Stimulated activated CD8-positive, alpha-beta memory T cell treated with anti-CD3 and anti-CD28 coated beads, Interleukin-15, amount 100 ng/mL, for 24 hours (primary cell): Measurements from ENCODE around the gene VTI1A.
"Not testable (repeated sequence)": the region's sequence is repeated elsewhere in the genome, so short reads cannot be mapped to it uniquely, and the experiment has no call there.

ENCODE experiments used
- DNase-seq: peaks from one replicate; pipeline ENCODE4 v3.0.0-alpha.2; 2020; ENCODE audit warnings: low read depth

Gene VTI1A

GRCh38 chr10:112446855-112447619, at the start of gene VTI1A, which contains the start of gene ZDHHC6:
Gene VTI1A, plus strand, starts transcription at chr10:112447215. Its CDS starts 159 bp downstream, at chr10:112447374.
Gene ZDHHC6, minus strand, starts transcription at chr10:112446914. Its CDS starts 1,478 bp downstream, at chr10:112445436.
- DNase-seq, result peak; percentile 64

GRCh38 chr10:112397592-112397991, 49.4 kb upstream of the VTI1A start:
- DNase-seq, result no peak

DNA sequence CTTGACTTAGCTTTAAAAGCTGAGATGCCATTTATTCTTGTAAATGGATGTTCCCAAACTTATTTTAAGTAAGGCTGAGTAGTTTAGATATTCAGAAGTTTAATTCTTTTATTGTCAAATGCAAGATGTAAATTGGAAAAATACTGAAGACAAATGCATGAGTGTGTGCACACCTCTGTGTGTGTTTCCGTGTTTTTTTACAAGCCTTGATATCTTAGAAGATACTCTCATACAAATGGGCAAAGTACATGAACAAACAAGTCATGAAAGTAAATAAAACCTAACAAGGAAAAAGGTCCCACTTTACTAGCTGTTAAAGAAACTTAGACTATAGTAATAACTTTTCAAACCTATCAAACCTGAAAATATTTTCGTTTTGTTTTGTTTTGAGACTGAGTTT, 44.1 kb upstream of the VTI1A start:
- no peak for DNase-seq

DNA sequence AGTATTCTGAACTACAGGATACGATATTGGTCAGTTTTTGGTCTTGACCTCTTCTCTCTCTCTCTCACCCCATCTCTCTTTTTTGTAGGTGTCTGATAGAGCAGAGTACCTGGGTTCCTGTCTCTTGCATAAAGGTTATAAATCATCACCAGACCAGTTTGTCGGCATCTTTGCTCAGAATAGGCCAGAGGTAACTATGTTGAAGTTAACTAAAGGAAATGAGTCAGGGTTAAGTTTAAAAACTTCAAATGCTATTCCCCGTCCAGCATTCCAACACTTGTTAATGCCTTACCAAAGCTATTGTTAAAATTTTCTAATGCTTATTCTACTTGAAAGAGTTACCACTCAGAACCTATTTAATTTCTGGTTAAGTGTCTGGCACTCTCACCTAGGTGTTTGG, 42.4 kb upstream of the VTI1A start:
- no peak for DNase-seq

- not testable (repeated sequence) for DNase-seq
Observed at GRCh38 chr10:112406806-112407205, 40.2 kb upstream of the VTI1A start.

DNA sequence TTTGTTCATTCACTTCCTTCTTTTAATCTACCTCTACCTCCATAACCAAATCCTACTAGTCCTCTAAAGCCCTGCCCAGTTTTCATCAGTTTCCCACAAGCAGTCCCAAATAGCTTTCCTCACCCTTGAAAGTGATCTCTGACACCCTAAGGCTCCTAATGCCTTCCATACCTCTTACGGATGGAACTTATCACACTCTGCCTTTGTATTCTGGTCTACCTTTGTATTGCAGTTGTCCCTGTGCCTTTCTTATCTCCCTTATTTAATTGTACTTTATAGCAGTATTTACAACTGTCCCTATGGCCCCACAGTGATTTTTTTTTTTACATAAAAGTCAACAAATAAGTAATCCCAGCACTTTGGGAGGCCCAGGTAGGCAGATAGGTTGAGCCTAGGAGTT, 39.3 kb upstream of the VTI1A start:
- no peak for DNase-seq

GRCh38 chr10:112409299-112409698, 37.7 kb upstream of the VTI1A start:
- DNase-seq, result no peak

DNA sequence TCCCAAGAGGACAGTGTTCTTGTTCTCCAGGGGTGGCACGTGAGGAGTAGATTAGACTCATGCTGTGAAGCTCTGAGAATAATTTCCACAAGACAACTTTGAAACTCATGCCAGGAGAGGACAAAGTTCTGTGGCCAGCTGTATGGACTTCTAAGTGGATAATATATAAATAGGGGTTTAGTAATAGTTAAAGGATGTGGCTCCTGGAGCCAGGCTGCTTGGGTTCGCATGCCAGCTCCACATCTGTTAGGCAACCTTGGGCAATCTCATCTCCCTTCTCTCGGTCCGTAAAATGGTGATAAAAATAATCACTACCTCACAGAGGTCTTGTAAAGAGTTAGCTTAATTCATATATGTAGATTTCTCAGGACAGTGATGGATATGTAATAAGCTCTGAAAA, 37.3 kb upstream of the VTI1A start:
- no peak for DNase-seq

- DNase-seq, result no peak
Observed at GRCh38 chr10:112412696-112413095, 34.3 kb upstream of the VTI1A start.

DNA sequence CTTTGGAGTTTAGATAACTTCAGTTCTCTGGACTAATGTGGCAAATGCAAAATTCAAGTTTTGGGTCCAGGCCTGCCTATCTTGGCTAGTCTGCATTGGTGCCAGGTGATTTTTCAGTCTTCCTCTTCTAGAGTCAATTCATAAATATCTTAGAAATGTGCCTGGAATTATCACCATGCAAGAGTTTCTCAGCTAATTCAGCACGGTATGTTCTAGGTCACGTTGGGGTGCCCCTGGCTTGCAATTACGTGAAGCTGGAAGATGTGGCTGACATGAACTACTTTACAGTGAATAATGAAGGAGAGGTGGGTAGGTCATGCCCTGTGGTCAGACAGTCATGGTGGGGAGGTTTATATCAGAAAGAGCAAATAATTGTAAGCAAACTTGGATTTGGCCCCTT, 25.3 kb upstream of the VTI1A start:
- no peak for DNase-seq

GRCh38 chr10:112424651-112425050, 22.4 kb upstream of the VTI1A start:
- DNase-seq, result no peak

- no peak for DNase-seq
Observed at GRCh38 chr10:112426111-112426510, 20.9 kb upstream of the VTI1A start.

- DNase-seq, result no peak
Observed at GRCh38 chr10:112429147-112429546, 17.9 kb upstream of the VTI1A start.

GRCh38 chr10:112429654-112430230, 17.3 kb upstream of the VTI1A start:
- DNase-seq, result no peak

GRCh38 chr10:112433136-112433535, 13.9 kb upstream of the VTI1A start:
- no peak for DNase-seq

- DNase-seq, result no peak
Observed at GRCh38 chr10:112434988-112435619, 11.9 kb upstream of the VTI1A start.

DNA sequence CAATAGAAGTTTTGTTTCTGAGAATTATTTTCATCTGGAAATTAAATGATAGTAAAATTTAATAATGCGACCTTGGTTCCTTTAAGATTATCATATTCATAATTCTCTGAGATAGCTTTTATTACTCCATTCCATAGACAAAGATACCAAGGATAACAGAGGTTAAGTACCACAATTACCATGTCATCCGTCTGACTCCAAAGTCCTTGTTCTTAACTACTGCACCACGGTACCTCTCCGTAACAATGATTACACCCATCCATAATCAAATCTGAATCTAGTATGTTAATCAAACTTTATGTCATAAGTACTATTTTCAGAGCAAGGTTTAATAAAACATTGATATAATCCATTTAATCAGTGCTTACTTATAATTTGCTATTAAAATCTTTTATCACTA, 8.7 kb upstream of the VTI1A start:
- no peak for DNase-seq

DNA sequence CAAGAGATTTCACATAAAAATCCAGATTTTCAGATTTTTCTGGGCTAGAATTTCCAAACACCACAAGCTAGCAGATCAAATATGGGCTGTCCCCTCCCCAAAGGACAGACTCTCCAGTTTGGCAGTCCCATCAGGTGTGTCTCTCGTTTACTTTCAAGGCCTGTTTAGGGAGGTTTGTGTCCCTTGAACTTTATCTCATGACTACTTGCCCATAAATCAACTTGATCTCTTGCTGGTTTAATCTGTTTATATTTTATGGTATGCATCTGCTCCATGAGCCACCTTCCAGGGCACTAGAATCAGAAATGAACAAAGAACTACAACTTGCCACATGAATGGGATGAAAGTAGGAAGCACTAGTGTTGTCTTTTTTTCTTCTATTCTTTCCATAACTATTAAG, 5.5 kb upstream of the VTI1A start:
- DNase-seq, result no peak

- no peak for DNase-seq
Observed at GRCh38 chr10:112442063-112442462, 5.0 kb upstream of the VTI1A start.

DNA sequence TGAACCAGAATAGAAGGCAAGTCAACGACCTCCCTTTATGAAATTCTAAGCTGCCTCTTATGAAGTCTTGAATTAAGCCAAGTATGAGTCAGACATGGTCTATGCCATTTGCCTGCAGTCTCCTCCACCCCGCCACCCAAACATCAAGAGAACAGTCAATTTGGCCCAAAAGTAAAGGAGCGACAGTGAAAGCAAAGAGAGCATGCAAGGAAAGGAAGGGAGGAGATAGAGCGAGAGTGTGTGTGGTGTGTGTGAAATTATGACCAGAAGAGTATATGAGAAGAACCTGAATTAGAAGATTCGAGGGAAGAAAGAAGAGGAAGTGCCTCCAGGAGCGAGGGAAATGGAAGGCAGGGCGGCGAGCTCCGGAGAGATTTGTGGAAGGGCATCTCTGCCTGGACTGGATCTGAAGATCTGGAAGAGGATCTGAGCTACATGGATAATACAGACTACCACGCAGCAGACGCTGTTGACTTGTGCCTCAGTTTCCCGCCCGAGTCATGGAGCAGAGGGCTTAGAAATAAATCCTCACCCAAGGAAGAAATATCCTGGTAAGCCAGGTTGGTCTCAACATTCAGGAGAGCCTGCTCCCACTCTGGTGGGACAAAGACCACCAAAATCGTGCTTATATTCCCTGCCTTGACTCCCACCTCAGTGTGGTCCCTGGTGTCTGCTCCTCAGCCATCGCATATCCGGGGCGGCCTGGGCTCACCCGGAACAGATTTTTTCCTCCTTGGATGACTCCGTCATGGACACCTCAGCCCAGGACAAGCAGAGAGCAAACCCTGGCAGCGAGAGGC, 760 bp upstream of the VTI1A start:
- DNase-seq, result no peak

DNA sequence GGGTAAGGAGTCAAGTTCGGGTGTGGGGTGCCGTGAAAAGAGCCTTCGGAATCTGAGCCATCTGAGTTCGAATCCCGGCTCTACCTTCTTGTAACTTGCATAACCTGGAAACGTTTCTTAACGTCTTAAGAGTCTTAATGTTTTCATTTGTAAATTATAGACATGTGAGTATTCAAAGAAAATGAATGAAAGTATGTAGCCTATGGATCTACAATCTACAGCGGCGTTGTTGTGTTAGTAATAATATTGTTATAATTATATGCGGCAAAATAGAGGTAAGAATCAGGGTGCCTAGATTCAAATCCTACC, 559 bp downstream of the VTI1A start:
- no peak for DNase-seq

DNA sequence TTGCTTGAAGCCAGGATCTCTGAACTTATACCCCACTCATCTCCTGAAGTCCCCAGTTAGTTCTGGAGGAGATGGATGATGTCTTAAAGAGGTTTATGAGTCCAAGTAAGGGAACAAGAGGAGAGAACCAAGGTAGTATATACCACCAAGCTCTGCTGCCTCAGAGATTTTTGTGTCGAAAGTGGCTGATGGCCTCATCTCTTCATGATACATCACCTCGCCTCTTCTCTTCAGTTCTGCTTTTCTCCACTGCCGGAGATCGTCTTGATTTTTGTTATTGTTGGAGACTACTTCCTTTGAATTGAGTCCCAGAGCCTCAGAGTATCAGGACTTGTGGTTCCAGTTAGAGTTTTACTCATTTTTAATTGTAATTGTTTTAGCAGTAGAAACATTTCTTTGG, 1.9 kb downstream of the VTI1A start:
- no peak for DNase-seq
